Measurements from ENCODE around the gene AMBP. TPM values are rescaled to one million over a fixed set of nuclear protein-coding genes. Genes with fewer than 3 reads are reported as not detected.

AMBP gene
- total and polyA plus RNA-seq, 4 donors, result 3,440 to 6,678 (median 4,863) TPM

DNA sequence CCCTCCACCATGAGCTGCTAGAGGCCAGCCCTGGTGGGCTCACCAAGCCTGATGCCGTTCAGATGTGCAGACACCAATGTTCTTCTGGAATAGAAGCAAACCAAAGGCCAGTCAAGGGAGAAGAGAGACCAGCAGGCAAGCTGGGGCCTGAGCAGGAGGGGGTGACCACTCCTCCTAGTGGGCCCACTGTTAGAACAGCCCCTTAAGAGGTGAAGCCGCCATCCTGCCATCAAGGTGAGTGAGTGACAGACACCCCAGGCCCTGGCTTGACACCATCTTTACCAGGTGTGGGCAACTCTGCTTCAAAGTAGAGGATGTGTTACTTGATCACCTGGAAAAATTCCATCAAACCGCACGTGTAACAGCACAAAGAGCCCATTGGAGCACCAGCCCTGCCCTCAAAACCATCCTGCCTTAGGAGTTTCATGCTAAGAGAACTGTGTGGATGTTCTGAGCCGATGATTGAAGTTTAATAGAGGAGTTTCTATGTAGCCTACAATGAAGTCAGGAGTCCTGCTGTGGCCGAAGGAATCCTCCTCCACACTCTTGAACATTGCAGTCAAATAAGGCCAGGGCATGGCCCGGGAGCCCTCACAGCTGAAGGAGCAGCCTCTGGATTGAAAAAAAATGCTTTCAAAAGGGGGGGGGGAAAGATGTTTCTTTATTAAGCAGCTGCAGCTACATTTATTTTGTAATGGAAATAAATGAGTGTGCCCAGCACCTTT, 20.8 kb downstream of the AMBP start:
- Histone ChIP-seq H3K9ac (ENCODE audit: low read depth in 1 of 2, low read length in 2 of 2) (no peak overlapping the region), H3K27ac (ENCODE audit: low read depth in 1 of 2, low read length in 2 of 2) (no peak overlapping the region), H3K4me3 (ENCODE audit: low read depth in 1 of 3, low read length in 3 of 3) (no peak overlapping the region), H3K4me1 (ENCODE audit: control insufficient read depth in 4 of 4, insufficient read depth in 4 of 4, low read length in 3 of 4) (peaks cover 0 to 2% (median 0%) of the 10 kb centered on the region in 4 donors), H3K36me3 (ENCODE audit: control insufficient read depth in 4 of 4, insufficient read depth in 3 of 4, low read depth in 1 of 4, low read length in 3 of 4) (peaks cover 8 to 23% (median 20%) of the 10 kb centered on the region in 4 donors), H3K9me3 (ENCODE audit: control insufficient read depth in 4 of 4, low read length in 3 of 4) (no peaks in the 10 kb centered on the region), H3K27me3 (ENCODE audit: control insufficient read depth in 4 of 4, insufficient read depth in 4 of 4, low read length in 3 of 4) (no peaks in the 10 kb centered on the region)
- TF ChIP-seq, protein P1, sequence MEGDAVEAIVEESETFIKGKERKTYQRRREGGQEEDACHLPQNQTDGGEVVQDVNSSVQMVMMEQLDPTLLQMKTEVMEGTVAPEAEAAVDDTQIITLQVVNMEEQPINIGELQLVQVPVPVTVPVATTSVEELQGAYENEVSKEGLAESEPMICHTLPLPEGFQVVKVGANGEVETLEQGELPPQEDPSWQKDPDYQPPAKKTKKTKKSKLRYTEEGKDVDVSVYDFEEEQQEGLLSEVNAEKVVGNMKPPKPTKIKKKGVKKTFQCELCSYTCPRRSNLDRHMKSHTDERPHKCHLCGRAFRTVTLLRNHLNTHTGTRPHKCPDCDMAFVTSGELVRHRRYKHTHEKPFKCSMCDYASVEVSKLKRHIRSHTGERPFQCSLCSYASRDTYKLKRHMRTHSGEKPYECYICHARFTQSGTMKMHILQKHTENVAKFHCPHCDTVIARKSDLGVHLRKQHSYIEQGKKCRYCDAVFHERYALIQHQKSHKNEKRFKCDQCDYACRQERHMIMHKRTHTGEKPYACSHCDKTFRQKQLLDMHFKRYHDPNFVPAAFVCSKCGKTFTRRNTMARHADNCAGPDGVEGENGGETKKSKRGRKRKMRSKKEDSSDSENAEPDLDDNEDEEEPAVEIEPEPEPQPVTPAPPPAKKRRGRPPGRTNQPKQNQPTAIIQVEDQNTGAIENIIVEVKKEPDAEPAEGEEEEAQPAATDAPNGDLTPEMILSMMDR (IDR thresholded peaks at IDR 0.05; ENCODE audit: low read depth, low read length, missing input control), result no peak
- TF ChIP-seq HNF4A (conservative IDR thresholded peaks at IDR 0.05) (no peak), ATF3 (IDR thresholded peaks at IDR 0.05) (no peak), TAF1 (conservative IDR thresholded peaks at IDR 0.05) (no peak), EGR1 (IDR thresholded peaks at IDR 0.05; ENCODE audit: low read depth in 2 of 2) (no peak), FOXA1 (IDR thresholded peaks at IDR 0.05) (no peak), ZBTB33 (IDR thresholded peaks at IDR 0.05) (no peak), FOXA2 (IDR thresholded peaks at IDR 0.05) (no peak), GABPA (IDR thresholded peaks at IDR 0.05 in 1 of 2, conservative IDR thresholded peaks at IDR 0.05 in 1 of 2) (no peak), JUND (IDR thresholded peaks at IDR 0.05) (no peak)
- DNase-seq (ENCODE audit: low spot score), result no peak
- WGBS, result 81% methylated on average over 7 of the region's 7 CpGs

DNA sequence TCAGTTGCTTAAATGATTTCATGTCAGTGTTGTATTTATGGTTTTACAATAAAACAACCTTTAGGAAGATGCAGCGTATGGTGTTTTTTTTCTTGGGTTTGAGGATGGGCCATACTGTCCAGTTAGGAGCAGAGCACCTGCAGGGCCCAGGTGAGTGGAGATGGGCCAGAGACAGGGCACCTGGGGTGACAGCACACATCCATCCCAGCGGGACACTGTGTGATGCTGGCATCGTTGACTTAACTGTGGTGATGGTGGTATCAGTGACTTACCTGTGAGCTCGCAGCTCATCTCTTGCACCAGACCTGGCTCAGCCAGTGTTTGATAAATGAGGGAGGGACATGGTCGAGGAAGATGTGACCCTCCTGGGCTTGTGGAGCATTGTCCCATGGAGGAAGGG, 21.6 kb downstream of the AMBP start:
- Histone ChIP-seq H3K4me1 (ENCODE audit: control insufficient read depth in 4 of 4, insufficient read depth in 4 of 4, low read length in 3 of 4) (no peaks in the 10 kb centered on the region), H3K27me3 (ENCODE audit: control insufficient read depth in 4 of 4, insufficient read depth in 4 of 4, low read length in 3 of 4) (no peaks in the 10 kb centered on the region), H3K4me3 (ENCODE audit: low read depth in 1 of 3, low read length in 3 of 3) (no peak overlapping the region), H3K27ac (ENCODE audit: low read depth in 1 of 2, low read length in 2 of 2) (no peak overlapping the region), H3K9ac (ENCODE audit: low read depth in 1 of 2, low read length in 2 of 2) (no peak overlapping the region), H3K9me3 (ENCODE audit: control insufficient read depth in 4 of 4, low read length in 3 of 4) (no peaks in the 10 kb centered on the region), H3K36me3 (ENCODE audit: control insufficient read depth in 4 of 4, insufficient read depth in 3 of 4, low read depth in 1 of 4, low read length in 3 of 4) (peaks cover 8 to 17% (median 15%) of the 10 kb centered on the region in 4 donors)
- 91% methylated on average over 5 of the region's 5 CpGs for WGBS
- DNase-seq (ENCODE audit: low spot score), result no peak
- no peak for TF ChIP-seq ZBTB33 (IDR thresholded peaks at IDR 0.05)
- TF ChIP-seq ATF3 (IDR thresholded peaks at IDR 0.05), result no peak
- TF ChIP-seq FOXA1 (IDR thresholded peaks at IDR 0.05), result no peak
- TF ChIP-seq NR2F2 (IDR thresholded peaks at IDR 0.05), result no peak
- TF ChIP-seq FOXA2 (IDR thresholded peaks at IDR 0.05), result no peak
- no peak for TF ChIP-seq GABPA (IDR thresholded peaks at IDR 0.05 in 1 of 2, conservative IDR thresholded peaks at IDR 0.05 in 1 of 2)
- no peak for TF ChIP-seq HNF4G (IDR thresholded peaks at IDR 0.05)
- TF ChIP-seq YY1 (IDR thresholded peaks at IDR 0.05), result no peak
- TF ChIP-seq TAF1 (conservative IDR thresholded peaks at IDR 0.05), result no peak
